NCI-H1417 (cell line): Measurements from ENCODE around the gene STX1B.

Experiments
- DNase-seq, 3 experiments: peaks; one replicate each; lab custom pipeline; 2025; lab: John Stamatoyannopoulos, UW

STX1B gene

GRCh38 chr16:30996324-30996984 is 14.0 kb downstream of the STX1B start:
- no peak for DNase-seq

- DNase-seq: no peak
These were observed 14.5 kb downstream of the STX1B start for GRCh38 chr16:30995927-30996323.

DNA sequence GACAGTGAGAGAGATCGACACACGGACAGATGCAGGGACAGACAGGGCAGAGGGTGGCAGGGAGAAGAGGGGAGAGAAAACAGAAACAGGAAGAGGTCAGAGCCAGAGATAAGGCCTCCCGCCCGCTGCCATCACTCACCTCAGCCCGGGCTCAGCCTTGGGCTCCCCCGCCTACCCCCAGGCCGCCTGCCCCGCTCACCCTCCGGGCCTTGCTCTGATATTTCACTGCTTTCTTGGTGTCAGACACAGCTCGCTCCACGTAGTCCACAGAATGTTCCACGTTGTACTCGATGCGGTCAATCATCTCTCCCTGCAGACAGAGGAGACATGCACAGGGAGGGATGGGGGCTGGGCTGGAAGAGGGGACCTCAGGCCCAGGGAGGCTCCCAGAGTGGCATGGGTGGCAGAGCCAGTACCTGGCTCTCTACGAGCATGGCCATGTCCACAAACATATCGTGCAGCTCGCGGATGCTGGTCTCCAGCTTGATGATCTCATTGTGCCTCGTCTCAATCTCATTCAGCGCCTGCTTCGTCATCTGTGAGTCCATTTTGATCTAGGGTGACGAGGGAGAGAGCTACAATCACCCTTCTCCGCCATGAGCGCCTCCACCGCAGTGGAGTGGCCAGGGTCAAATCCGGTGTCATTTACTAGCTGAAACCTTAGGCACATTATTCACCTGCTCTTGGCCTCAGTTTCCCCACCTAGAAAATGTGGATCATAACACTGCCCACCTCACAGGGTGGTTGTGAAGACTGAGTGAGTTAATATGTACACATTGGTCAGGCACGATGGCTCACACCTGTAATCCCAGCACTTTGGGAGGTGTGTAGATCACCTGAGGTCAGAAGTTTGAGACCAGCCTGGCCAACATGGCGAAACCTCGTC is 17.3 kb downstream of the STX1B start:
- DNase-seq: no peak

- DNase-seq: no peak
These were observed 18.1 kb downstream of the STX1B start for GRCh38 chr16:30992276-30992780.

DNA sequence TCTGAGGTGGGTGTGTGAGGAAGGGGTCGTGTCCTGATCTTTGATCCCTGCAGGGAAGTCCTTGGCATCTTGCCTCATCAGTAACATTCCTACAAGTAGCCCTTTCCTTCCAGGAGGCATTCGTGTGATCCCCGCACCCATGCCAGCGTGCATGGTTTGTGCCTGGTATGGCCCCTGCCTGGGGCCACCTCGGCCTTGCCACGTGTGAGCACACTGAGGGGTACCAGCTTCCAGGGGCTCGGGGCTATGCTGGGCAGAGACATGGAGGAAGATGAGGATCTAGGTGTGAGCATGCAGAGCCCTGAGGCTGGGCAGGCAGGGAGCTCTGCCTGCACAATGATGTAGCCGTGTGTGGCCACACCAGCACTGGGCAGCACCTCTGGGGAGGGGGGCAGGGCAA is 19.4 kb downstream of the STX1B start:
- no peak for DNase-seq

- DNase-seq: no peak
These were observed 20.3 kb downstream of the STX1B start for GRCh38 chr16:30990105-30990504.

GRCh38 chr16:30989469-30990047 is 20.9 kb downstream of the STX1B start:
- DNase-seq: no peak

GRCh38 chr16:30987581-30988190 is 22.8 kb downstream of the STX1B start:
- no peak for DNase-seq

DNA sequence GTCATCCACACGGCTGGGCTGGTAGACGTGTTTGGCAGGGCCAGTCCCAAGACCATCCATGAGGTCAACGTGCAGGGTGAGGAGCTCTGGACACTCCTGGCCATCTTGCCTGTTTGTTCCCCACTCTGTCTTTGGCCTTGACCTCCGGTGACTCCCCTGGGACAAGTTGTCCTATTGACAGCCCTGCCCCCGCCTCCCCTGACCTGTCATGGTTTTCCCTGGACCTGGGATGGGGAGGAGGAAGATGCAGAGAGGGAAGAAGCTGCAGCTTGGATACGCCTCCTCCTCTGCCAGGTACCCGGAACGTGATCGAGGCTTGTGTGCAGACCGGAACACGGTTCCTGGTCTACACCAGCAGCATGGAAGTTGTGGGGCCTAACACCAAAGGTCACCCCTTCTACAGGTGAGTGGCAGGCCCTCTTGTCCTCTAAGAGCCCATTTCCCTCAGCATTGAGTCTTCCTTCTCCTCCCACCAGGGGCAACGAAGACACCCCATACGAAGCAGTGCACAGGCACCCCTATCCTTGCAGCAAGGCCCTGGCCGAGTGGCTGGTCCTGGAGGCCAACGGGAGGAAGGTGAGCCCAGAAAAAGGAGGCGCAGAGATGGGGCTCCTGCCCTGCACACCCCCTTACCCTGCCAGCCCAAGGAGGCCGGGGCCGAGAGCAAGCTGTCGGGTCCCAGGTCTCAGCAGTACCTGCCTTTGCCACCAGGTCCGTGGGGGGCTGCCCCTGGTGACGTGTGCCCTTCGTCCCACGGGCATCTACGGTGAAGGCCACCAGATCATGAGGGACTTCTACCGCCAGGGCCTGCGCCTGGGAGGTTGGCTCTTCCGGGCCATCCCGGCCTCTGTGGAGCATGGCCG is 24.1 kb downstream of the STX1B start:
- peak in 1 of 3 experiments; percentile 17 for DNase-seq

- DNase-seq: peak in 2 of 3 experiments; percentile 62 to 80
These were observed 24.9 kb downstream of the STX1B start for GRCh38 chr16:30985401-30986128.

DNA sequence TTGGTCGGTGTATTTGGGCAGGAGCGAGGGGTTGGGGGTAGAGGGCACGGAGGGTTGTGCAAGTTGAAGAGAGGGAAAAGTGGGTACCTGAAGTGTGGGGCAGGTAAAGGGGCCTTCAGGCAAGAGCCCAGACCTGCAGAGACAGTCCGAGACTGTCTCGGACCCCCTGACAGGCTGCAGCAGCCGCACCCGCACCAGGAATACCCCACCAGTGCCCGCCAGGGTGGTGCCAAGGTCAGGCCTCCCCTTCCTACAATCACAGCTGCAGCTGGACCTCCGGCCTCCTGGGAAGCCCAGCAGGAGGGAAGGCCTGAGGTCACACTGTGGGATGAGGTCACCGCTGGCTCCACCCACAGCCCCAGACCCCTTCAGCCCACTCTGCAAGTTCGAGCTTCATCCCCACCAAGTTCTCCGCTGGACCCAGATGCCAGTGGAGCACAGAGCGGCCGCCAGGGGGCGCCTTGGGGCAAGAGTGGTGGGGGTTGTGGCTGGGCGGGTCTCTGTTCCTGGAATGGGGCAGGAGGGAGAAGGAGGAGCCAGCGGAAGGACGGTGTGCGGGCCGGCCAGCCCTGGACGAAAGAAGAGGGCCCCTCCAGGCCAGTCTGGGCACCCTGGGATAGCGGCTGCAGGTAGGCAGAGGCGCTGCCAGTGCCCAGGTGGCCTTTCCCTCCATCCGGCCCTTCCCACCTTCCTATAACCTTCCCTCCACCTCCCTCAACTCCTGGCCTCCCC is 25.6 kb downstream of the STX1B start, which contains the start of gene HSD3B7:
TSS of gene HSD3B7 (plus strand) at position 539 of the 732 bp plus-strand sequence. CDS start 452 bp downstream, outside the sequence.
- DNase-seq: peak; percentile 36 to 72 (median 59)

DNA sequence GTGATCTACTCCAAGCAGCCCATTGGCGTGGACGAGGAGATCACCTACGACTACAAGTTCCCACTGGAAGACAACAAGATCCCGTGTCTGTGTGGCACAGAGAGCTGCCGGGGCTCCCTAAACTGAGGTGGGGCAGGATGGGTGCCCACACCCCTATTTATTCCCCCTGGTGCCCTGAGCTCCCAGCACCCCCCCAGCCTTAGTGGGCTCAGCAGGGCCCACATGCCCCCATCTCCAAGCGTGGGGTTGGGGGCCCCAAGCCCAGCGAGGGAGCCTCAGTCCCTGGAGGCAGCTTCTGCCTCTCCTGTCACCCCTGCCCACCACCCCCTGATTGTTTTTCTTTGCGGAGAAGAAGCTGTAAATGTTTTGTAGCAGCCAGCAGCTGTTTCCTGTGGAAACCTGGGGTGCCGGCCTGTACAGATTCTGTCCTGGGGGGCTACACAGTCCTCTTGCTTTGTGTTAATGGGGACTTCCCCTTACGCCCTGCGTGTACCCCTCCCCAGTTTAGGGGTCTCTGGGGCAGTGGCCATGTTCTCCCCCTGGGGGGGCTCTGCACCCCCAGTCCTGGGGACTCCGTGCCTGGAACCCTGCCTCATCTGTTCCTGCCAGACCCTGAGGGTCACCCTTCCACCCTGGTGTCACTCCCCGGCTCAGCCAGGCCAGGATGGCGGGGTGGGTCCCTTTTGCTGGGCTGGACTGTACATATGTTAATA is 26.4 kb downstream of the STX1B start:
- no peak for DNase-seq

- DNase-seq: no peak
These were observed 27.0 kb downstream of the STX1B start for GRCh38 chr16:30983289-30983889.

- no peak for DNase-seq
These were observed 27.7 kb downstream of the STX1B start for GRCh38 chr16:30982548-30983288.

- no peak for DNase-seq
These were observed 29.5 kb downstream of the STX1B start for GRCh38 chr16:30980959-30981358.

DNA sequence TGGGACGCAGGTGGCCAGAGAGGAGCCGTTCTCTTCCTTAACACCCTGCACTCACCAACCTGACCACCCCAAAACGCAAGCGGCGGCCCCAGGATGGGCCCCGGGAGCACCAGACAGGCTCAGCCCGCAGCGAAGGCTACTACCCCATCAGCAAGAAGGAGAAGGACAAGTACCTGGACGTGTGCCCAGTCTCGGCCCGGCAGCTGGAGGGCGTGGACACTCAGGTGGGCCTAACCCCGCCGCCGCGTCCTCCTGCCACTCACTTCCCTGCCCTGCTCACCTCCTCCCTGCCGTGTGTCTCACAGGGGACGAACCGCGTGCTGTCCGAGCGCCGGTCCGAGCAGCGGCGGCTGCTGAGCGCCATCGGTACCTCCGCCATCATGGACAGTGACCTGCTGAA is 30.0 kb downstream of the STX1B start:
- DNase-seq: no peak

DNA sequence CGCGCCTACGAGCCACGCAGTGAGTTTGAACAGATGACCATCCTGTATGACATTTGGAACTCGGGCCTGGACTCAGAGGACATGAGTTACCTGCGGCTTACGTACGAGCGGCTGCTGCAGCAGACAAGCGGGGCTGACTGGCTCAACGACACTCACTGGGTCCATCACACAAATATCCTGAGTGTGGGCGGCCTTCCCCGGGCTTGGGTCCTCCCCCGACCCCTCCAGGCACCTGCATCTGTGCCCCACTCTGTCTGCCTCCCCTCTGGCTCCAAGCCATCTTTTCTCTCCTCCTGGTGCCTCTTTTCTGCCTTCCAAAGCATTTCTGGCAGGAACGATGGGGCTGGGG is 30.4 kb downstream of the STX1B start:
- no peak for DNase-seq
